ENCODE results near the gene EP400. TPM values are rescaled to one million over a fixed set of nuclear protein-coding genes. Genes with fewer than 3 reads are reported as not detected.

EP400 gene
- total RNA-seq, 1 donor, result 14.5 TPM

DNA sequence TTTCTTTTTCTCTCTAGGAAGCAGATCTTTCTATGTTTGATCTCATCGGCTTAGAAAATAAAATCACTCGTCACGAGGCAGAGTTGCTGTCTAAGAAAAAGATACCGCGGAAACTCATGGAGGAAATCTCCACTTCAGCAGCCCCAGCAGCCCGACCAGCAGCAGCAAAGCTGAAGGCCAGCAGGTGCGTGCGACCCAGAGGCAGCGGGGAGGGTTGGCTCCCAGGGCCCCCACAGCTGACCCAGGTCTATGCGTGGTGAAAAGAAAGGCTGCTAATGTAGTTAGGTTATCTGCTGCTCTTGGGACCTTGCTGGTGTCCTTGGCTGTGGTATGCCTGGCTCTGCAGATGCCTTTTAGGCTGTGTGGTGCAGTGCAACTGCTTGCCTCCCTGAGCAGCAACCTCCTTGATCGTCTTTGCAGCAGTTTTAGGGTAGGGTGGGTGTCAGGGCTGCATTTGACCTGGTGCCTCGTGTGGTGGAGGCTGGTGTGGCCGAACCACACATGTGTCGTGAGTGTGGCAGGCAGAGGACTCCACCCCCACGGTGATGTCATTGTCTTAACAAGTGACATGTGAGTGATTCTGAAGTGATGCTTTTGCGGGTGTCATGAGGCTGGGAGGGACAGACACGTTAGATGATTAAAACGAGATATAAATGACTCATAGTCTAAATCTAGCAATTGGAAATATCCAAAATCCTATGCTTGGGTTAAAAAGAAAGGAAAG is 68.6 kb downstream of the EP400 start:
- peak overlapping the region; percentile 13 for H3K27ac ChIP-seq (ENCODE audit: low read depth, low read length)
- no peak for DNase-seq (ENCODE audit: insufficient read length, low spot score, missing footprints)
- no peaks in the 10 kb centered on the region for H3K4me1 ChIP-seq (ENCODE audit: insufficient read depth, low read length)
- no peaks in the 10 kb centered on the region for H3K79me2 ChIP-seq (ENCODE audit: insufficient read depth, low read length)
- no peak overlapping the region for H3K4me2 ChIP-seq (ENCODE audit: insufficient read depth, low read length)
- peaks cover 76% of the 10 kb centered on the region for H3K36me3 ChIP-seq (ENCODE audit: insufficient read depth, low read length)
- no peak for TF ChIP-seq CTCF (IDR thresholded peaks at IDR 0.05; ENCODE audit: extremely low read depth, low read depth, low read length)
- H2AFZ ChIP-seq (ENCODE audit: low read length), result no peak overlapping the region
- H3K9me3 ChIP-seq (ENCODE audit: low read depth, low read length), result no peaks in the 10 kb centered on the region
- H3K27me3 ChIP-seq (ENCODE audit: insufficient read depth, low read length), result no peaks in the 10 kb centered on the region
- H3K4me3 ChIP-seq (ENCODE audit: insufficient read depth, low read length), result no peak overlapping the region
- peaks cover 4% of the 10 kb centered on the region for H4K20me1 ChIP-seq (ENCODE audit: insufficient read depth, low read length)

DNA sequence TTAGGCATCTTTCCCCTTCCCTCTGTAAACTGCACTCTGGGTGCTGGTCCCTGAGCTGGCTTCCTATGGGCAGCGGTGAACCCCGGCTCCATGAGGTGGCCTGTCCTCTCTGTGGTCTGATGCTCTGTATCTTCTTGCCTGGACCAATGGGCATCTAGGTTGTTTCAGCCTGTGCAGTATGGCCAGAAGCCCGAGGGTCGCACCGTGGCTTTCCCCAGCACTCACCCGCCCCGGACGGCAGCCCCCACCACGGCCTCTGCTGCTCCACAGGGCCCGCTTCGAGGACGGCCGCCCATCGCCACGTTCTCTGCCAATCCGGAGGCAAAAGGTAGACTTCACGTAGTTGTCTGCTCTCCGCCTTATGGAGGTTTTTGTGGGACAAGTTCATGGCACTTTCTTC is 70.1 kb downstream of the EP400 start:
- H3K27me3 ChIP-seq (ENCODE audit: insufficient read depth, low read length), result no peaks in the 10 kb centered on the region
- no peaks in the 10 kb centered on the region for H3K4me1 ChIP-seq (ENCODE audit: insufficient read depth, low read length)
- TF ChIP-seq CTCF (IDR thresholded peaks at IDR 0.05; ENCODE audit: extremely low read depth, low read depth, low read length), result no peak
- H3K36me3 ChIP-seq (ENCODE audit: insufficient read depth, low read length), result peaks cover 72% of the 10 kb centered on the region
- H3K9me3 ChIP-seq (ENCODE audit: low read depth, low read length), result no peaks in the 10 kb centered on the region
- no peak overlapping the region for H3K4me2 ChIP-seq (ENCODE audit: insufficient read depth, low read length)
- no peak overlapping the region for H3K4me3 ChIP-seq (ENCODE audit: insufficient read depth, low read length)
- H4K20me1 ChIP-seq (ENCODE audit: insufficient read depth, low read length), result peaks cover 4% of the 10 kb centered on the region
- no peak for DNase-seq (ENCODE audit: insufficient read length, low spot score, missing footprints)
- H3K79me2 ChIP-seq (ENCODE audit: insufficient read depth, low read length), result no peaks in the 10 kb centered on the region
- H2AFZ ChIP-seq (ENCODE audit: low read length), result no peak overlapping the region
- H3K27ac ChIP-seq (ENCODE audit: low read depth, low read length), result no peak overlapping the region

GRCh38 chr12:132020292-132020691 is 70.5 kb downstream of the EP400 start:
- Histone ChIP-seq H3K4me1 (ENCODE audit: insufficient read depth, low read length) (no peaks in the 10 kb centered on the region), H3K4me2 (ENCODE audit: insufficient read depth, low read length) (no peak overlapping the region), H3K79me2 (ENCODE audit: insufficient read depth, low read length) (no peaks in the 10 kb centered on the region), H2AFZ (ENCODE audit: low read length) (no peak overlapping the region), H3K36me3 (ENCODE audit: insufficient read depth, low read length) (peaks cover 71% of the 10 kb centered on the region), H3K27ac (ENCODE audit: low read depth, low read length) (no peak overlapping the region), H3K9me3 (ENCODE audit: low read depth, low read length) (no peaks in the 10 kb centered on the region), H4K20me1 (ENCODE audit: insufficient read depth, low read length) (peaks cover 2% of the 10 kb centered on the region), H3K27me3 (ENCODE audit: insufficient read depth, low read length) (no peaks in the 10 kb centered on the region), H3K4me3 (ENCODE audit: insufficient read depth, low read length) (no peak overlapping the region)
- TF ChIP-seq CTCF (IDR thresholded peaks at IDR 0.05; ENCODE audit: extremely low read depth, low read depth, low read length), result no peak
- no peak for DNase-seq (ENCODE audit: insufficient read length, low spot score, missing footprints)

- Histone ChIP-seq H2AFZ (ENCODE audit: low read length) (no peak overlapping the region), H3K4me3 (ENCODE audit: insufficient read depth, low read length) (no peak overlapping the region), H3K4me1 (ENCODE audit: insufficient read depth, low read length) (no peaks in the 10 kb centered on the region), H3K27ac (ENCODE audit: low read depth, low read length) (no peak overlapping the region), H3K79me2 (ENCODE audit: insufficient read depth, low read length) (no peaks in the 10 kb centered on the region), H3K27me3 (ENCODE audit: insufficient read depth, low read length) (no peaks in the 10 kb centered on the region), H3K4me2 (ENCODE audit: insufficient read depth, low read length) (no peak overlapping the region), H3K36me3 (ENCODE audit: insufficient read depth, low read length) (peaks cover 70% of the 10 kb centered on the region), H4K20me1 (ENCODE audit: insufficient read depth, low read length) (no peaks in the 10 kb centered on the region), H3K9me3 (ENCODE audit: low read depth, low read length) (no peaks in the 10 kb centered on the region)
- no peak for TF ChIP-seq CTCF (IDR thresholded peaks at IDR 0.05; ENCODE audit: extremely low read depth, low read depth, low read length)
- no peak for DNase-seq (ENCODE audit: insufficient read length, low spot score, missing footprints)
Observed at GRCh38 chr12:132021031-132021871, 71.5 kb downstream of the EP400 start.
